Prostate gland (tissue), 2 donors: ENCODE results near the gene MYO1D.

ENCODE experiments used
- POLR2A ChIP-seq: fragments of 450-650 bp; IDR thresholded peaks from one replicate; pipeline ENCODE4 v1.6.1; 2016; ENCODE audit warnings: antibody characterized with exemption, mild to moderate bottlenecking
- TF ChIP-seq, protein P1 (sequence below), 4 experiments: fragments of 200-600 bp in 2 of 4; fragments of 450-650 bp in 2 of 4; sonication (generic) in 2 of 4; IDR thresholded peaks; 1 replicate in 3 of 4; 2 replicates in 1 of 4; pipeline ENCODE4 v1.5.1; 2016 to 2019; ENCODE audit warnings: antibody characterized with exemption in 4 of 4, mild to moderate bottlenecking in 2 of 4, moderate library complexity in 2 of 4

DNA sequence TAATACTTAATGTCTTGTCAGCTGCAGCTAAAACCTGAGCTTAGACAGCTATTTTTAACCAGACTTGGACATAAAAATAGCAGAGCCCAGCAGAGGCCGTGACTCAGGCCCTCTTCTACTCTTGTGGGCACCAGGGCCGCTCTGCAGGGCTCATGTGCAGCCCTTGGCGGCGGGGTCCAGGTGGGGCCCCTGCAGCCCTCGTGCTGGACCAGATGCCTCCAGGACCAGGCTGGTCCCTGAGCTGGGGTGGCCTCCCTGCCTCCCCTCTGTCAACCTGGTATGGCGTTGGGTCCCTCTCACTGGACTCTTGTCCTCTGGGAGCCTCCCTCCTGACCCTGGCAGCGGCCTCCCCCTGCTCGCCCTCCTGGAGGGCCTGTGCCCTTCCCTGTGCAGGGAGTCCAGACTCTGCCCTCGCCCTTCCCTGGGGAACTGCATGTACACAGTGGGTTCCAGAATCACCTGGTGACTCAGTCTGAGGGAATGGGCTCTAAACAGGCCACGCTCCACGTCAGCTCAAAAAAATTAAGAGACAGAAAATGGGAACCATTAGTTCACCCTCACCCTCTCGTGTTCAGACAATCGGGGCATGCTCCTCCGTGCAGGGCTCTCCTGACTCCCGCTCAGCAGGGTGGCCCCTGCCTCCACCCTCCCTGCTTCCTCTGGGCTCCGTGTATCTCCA, 380.4 kb downstream of the MYO1D start:
- TF ChIP-seq, protein P1, sequence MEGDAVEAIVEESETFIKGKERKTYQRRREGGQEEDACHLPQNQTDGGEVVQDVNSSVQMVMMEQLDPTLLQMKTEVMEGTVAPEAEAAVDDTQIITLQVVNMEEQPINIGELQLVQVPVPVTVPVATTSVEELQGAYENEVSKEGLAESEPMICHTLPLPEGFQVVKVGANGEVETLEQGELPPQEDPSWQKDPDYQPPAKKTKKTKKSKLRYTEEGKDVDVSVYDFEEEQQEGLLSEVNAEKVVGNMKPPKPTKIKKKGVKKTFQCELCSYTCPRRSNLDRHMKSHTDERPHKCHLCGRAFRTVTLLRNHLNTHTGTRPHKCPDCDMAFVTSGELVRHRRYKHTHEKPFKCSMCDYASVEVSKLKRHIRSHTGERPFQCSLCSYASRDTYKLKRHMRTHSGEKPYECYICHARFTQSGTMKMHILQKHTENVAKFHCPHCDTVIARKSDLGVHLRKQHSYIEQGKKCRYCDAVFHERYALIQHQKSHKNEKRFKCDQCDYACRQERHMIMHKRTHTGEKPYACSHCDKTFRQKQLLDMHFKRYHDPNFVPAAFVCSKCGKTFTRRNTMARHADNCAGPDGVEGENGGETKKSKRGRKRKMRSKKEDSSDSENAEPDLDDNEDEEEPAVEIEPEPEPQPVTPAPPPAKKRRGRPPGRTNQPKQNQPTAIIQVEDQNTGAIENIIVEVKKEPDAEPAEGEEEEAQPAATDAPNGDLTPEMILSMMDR (IDR thresholded peaks at IDR 0.05): no peak
- no peak for TF ChIP-seq POLR2A
